Ovary (tissue), 3 donors: Measurements from ENCODE around the gene C11orf91.

Source experiments
- CTCF ChIP-seq, 3 donors: fragments of 450-650 bp in 2 of 3; fragments of 200-600 bp in 1 of 3; IDR thresholded peaks; one replicate each; pipeline versions ENCODE4 v1.5.1 to v1.8.0; 2016 to 2022; ENCODE audit warnings: antibody characterized with exemption in 3 of 3, mild to moderate bottlenecking in 1 of 3
- POLR2A ChIP-seq: fragments of 450-650 bp; IDR thresholded peaks from one replicate; pipeline ENCODE4 v1.6.1; 2017; ENCODE audit warnings: antibody characterized with exemption, mild to moderate bottlenecking, moderate library complexity
- donor health status: DM: no; HTN: no; CAD: no.

GRCh38 chr11:33682019-33682418 is 18.6 kb downstream of the C11orf91 start:
- TF ChIP-seq CTCF (IDR thresholded peaks at IDR 0.05) (no peak), POLR2A (no peak)
